Measurements from ENCODE around the gene PTOV1.

DNA sequence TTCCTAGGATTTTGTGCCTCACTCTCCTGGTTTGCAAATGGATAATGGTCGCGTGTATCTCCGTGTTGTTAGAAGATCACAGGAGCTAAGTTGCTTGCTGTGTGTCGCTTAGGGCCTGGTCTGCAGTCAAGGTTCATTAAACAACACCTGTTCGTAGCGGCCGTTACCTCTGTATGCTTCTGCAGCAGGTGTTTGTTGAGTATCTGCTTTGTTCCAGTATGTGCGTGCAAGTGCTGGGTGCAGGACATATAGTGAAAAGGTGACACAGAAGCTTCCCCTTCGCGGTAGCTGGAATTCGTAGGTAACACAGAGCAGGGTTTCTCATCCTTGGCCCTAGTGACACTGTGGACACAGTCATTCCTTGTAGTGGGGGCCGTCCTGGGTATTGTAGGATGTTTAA lies 27.5 kb upstream of the PTOV1 start:
- TF ChIP-seq, protein P1, sequence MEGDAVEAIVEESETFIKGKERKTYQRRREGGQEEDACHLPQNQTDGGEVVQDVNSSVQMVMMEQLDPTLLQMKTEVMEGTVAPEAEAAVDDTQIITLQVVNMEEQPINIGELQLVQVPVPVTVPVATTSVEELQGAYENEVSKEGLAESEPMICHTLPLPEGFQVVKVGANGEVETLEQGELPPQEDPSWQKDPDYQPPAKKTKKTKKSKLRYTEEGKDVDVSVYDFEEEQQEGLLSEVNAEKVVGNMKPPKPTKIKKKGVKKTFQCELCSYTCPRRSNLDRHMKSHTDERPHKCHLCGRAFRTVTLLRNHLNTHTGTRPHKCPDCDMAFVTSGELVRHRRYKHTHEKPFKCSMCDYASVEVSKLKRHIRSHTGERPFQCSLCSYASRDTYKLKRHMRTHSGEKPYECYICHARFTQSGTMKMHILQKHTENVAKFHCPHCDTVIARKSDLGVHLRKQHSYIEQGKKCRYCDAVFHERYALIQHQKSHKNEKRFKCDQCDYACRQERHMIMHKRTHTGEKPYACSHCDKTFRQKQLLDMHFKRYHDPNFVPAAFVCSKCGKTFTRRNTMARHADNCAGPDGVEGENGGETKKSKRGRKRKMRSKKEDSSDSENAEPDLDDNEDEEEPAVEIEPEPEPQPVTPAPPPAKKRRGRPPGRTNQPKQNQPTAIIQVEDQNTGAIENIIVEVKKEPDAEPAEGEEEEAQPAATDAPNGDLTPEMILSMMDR (conservative IDR thresholded peaks at IDR 0.05; ENCODE audit: low read depth, low read length), result no peak
- TF ChIP-seq MXI1 (IDR thresholded peaks at IDR 0.05; ENCODE audit: borderline replicate concordance, low read depth, low read length), result no peak
